GM23248 (cell line): ENCODE data around the gene PLPP6.

Source experiments
- EZH2 ChIP-seq: fragments of 200-600 bp; sonication (generic); IDR thresholded peaks from 2 replicates; pipeline ENCODE4 v1.6.1; 2018; ENCODE audit warnings: antibody characterized with exemption, mild to moderate bottlenecking; ENCODE audit not compliant: insufficient read depth, poor library complexity, severe bottlenecking
- EZH2phosphoT487 ChIP-seq: fragments of 200-600 bp; sonication (generic); IDR thresholded peaks from 2 replicates; pipeline ENCODE4 v1.6.1; 2018; ENCODE audit warnings: antibody characterized with exemption, moderate library complexity, mild to moderate bottlenecking, low read depth; ENCODE audit not compliant: insufficient read depth

- TF ChIP-seq EZH2 (no peak), EZH2phosphoT487 (no peak)
Observed at GRCh38 chr9:4700091-4700490, 38.0 kb downstream of the PLPP6 start.
